ENCODE measurements around the gene TP53I11. TPM values are rescaled to one million over a fixed set of nuclear protein-coding genes. Genes with fewer than 3 reads are reported as not detected.
A peak's percentile ranks its signal among the peaks of the same experiment; 100 is the strongest.

TP53I11 gene
- total RNA-seq, 1 experiment from 2014 or later, result 11.1 TPM

DNA sequence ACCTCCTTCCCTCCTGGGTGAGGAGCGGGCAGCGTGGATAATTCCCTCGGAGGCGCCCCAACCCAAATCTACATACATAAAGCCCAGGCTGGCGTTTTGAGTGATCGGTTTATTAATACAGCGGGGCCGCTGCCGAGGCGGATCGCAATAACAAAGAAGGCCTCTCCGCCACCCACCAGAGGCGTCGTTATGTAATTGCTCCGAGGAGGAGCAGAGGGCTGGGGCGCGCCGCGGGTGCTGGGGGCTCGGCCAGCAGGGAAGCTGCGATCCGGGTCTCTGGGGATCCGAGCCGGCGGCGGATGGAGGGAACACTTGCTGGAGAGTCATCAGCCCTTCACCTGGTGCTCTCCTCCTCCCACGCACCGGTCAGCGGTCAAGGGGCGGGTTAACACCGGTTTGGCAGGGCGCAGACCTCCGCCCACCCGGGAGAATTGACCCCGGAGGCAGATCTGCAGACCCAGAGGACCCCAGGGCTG, 6.4 kb upstream of the TP53I11 start:
- DNase-seq (ENCODE audit: low read depth), result no peak

DNA sequence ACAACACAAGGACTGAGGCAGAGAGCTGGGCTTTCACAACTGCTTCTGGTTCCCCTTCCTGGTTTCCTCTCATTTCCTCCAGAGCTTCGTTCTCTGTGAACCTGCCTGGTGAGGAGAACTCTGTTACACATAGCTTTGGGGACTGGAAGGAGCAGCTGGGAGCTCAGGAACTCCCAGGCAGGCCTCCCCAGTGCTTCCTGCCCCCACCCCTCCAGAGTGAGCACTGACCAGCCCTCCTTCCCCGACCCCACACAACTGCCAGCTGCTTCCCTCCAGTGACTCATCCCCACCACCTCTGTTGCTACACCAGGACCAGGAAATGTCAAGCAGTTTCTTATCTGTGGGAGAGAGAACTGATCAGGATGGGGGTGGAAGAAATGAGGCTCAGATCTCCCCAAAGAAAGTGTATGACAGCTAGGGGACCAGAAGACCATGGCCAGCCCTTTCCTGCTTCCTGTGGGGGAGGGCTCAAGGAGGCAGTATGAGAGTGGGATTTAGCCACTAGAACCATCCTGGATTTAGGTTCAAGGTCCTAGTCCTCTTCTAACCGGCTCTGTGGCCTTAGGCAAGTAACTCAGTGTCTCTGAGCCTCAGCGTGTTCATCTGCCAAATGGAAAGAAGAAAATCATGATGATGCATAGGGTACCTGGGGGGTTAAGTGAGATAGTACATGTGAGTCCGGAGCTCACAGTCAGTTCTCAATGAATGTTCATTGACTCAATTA, 4.5 kb upstream of the TP53I11 start:
- DNase-seq (ENCODE audit: low read depth), result peak; percentile 85

DNA sequence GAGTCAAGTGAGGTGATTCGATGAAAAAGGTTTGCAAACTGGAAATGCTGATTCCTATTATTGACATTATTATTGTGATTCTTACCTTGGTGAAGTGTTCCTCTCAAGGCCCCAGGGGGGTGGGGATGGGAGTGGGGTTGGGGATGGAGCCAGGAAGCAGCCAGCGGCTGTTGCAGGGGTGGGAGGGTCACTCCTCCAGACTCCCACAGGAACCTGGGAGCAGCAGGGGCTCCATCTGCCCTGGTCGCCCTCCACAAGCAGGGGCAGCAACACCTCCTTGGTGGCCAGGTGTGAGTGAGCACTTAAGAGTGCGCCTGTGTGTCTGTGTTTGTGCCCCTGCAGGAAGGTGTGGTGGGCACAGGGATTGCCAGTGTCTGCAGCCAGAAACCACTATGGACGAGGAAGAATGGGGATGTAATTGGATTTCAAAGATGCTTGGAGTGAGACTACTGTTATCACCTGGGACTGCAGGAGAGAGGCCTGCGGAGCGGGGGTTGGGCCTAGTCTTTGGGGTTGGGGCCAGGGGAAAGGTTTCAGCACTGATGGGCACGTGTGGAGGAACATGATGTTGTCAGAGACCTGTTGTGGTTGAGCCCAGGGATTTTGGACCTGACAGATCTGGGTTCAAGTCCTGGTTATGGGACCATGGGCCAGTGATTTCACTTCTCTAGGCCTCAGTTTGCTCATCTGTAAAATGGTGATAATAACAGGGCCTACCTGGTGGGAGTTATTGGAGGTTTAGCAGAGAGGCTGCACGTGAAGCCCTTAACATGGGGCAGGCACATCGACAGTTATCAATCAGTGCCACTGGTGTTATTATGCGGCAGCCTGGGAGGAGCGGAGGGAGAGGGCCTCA, 3.6 kb upstream of the TP53I11 start:
- DNase-seq (ENCODE audit: low read depth), result no peak

DNA sequence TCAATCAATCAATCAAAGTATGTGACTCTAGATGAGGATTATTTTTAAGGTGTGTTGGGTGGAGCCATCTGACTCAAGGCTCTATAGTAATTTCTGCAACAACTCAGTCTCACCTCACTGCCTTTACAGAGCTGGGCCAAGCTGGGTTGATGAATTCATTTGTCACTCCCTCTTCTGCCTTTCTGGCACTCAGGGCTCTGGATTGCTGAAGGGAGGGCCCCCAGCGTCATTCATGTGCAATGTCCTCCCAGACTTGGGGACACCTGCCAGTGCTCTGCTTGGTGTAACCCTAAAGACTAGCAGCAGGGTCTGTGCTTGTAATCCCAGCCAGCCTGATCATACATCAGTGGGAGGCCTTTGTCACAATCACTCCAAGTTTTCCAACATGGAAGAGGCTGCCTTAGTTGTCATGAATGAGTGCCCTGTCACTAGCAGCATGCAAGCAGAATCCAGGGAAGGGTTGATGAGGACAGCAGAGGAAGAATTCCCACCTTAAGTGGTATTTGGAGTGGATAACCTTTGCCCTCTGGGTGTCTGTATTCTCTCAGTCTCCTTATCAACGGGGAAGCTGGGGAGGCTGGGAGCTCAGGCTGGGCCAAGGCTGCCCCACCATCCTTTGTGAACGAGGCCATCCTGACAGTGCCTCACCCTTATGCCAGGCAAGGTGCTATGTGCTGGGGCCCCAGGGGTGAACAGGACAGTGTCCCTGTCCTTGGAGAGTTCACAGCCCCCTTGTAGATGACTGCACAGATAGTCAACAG, 2.0 kb upstream of the TP53I11 start:
- DNase-seq (ENCODE audit: low read depth), result no peak

DNA sequence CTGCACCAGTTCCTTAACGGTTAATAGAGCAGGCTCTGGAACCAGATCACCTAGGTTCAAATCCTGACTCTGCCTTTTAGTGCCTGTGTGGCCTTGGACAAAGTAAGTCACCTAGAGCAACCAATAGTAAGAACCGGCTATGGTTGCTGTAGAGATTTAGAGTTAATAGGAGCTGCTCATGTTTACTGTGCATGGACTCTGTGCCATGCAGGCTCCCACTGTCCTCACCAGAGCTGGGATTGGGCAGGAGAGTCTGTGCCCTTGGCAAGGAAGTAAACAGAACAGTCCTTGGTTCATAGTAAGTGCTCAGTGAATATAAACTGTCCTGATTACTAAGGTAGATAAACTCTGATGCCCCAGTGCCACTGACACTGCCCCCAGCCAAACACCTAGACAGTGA, 1.4 kb upstream of the TP53I11 start:
- DNase-seq (ENCODE audit: low read depth), result no peak

DNA sequence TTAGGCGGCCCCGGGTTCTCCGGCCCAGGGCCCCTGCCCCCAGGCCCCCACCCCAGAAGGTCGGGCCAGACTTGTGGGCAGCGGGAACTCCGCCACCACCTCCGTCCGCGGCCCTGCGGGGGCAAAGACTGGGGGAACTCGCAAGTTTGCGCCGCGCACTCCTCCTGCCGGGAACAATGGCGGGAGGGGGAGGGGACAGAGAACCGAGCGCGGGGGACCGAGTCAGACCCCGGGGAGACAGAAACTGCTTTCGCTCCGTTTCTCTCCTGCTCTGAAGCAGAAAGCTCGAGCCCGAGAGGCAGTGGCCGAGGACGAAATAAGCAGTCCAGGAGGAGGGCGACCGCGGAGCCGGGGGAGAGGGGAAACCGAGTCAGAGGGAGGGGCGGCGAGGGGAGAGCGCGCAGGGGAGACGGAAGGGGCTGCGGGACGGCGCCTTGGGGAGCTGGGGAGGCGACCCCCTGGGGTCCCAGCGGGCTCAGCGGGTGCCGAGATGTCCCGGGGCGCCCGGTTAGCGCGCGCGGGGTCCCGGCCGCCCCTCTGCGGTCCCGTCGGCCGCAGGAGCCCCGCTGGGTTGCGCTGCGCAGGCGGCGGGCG, 555 bp downstream of the TP53I11 start:
- DNase-seq (ENCODE audit: low read depth), result no peak

DNA sequence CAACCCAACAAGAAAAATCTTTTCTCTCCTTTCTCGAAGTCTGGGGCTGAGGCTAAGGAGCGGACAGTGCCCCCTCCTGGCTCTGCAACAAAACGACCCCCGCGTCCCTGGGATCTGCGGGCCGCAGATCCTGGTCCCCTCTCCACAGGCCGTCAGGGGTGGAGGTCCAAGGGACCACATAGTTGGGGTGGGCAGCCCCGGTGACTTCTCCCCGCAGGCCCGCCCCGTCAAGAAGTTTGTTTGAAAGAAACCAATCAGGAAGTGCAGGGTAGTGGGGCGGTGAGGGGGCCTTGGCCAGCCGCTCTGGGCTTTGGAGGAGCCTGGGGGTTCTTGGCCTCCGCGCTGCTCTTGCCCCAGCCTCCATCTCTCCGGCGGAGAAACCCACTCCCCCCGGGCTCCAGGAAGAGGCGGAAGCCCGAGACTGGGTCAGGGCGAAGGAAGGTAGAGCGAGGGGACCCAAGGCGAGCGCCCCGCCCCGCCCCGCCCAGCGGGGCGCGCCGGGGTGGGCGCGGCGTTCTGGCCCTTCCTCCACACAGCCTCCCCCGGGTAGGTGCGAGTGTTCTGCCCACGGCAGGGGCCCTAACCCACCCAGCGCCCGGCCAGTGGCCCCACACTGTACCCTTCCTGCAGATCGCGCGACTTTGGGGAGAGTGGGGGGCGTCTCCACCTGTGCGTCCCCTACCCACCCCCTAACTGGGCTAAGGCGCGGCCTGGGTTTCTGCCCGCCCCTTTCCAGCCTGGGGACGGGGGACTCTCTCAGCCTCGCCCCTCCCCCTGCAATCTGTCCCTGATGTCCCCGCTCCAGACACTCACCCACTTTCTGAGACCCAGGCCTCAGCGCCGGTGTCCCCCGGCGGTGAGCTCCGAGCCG, 1.3 kb downstream of the TP53I11 start:
- DNase-seq (ENCODE audit: low read depth), result no peak

DNA sequence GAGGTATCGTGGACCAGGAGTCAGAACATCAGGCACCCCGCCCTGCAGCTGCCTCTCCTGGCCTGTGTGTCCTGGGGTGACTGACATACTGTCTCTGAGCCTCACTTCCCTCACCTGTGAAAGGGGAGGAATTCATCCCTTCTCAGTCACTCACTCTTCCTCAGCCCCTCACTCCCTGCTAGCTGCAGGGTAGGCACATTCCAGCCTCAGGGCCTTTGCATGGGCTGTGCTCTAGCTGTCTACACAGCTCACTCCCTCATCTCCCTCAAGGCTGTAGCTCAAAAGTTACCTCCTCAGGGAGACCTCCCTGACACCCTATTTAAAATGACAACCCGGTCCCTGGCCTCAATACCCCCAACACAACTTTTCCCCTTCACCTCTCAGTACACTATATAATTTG, 2.5 kb downstream of the TP53I11 start:
- no peak for DNase-seq (ENCODE audit: low read depth)

DNA sequence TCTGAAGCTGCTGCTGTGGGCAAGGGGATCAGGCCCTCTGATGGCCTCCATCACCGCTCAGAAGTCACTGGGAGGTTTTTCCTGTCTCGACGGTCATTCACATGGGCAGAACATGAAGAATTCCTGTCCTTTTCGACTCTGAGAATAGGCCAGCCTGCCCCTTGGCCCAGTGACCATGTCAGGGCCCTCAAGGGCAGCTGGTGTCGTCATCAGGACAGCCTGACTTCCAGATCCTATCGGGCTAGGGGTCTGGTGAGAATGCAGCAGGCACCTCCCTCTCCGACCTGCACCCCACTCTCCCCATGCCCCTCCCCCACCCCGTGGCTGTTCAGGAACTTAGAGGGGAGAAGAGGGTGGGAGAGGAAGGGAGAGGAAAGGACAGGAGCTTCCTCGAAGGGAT, 3.6 kb downstream of the TP53I11 start:
- DNase-seq (ENCODE audit: low read depth), result no peak

DNA sequence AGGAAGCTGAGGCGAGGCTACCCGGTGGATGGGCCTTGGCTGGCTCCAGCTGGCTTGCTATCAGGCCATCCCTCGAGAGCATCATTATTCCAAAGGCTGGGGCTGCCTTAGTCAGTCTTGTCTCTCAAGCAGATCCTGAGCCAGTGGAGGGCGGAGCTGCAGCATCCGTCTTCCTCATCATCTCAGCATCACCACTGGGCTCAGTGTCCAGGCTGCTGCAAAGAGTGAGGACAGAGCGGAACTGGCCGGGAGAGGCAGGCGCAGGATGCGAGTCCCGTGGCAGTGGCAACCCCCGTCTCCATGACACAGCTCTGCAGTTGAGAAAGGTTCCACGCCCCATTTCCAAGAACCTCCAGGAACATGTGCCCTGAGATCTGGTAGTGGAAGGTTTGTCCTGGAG, 4.4 kb downstream of the TP53I11 start:
- no peak for DNase-seq (ENCODE audit: low read depth)

DNA sequence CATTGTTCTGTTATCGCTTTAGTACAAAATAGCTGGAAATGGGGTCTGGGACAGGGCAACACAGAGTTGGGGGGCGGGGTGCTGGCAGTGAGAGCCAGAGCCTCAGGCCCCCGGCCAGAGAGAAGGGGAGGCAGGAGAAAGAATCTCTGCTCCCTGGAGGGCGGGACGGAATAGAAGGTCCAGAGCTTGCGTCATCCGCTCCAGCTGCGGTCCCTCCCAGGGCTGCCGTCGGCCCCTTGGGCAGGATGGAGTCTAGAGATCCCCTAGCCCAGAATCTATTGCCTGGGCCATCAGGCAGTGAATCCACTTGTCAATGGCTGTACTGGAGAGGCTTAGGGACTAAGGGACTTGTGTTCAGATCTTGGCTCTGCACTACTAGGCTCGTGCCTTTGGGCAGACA, 5.0 kb downstream of the TP53I11 start:
- no peak for DNase-seq (ENCODE audit: low read depth)

DNA sequence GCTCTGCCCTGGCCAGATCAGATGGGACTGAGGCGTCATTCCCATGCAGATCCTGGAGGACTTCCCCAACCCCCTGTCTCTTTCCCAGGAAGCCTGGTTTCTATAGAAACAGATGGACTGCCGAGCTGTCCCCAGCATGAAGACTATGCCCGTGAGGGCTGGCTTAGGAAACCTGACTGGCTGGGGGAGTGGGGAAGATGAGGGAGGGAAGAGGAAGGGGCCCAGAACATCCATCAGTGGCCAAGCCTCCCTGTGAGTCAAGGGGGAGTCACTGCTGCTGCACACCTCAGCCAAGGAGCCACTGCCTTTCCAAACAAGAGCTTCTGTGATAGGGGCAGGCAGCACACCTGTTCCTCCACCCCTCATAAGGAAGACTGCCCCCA, 5.8 kb downstream of the TP53I11 start:
- DNase-seq (ENCODE audit: low read depth), result no peak

DNA sequence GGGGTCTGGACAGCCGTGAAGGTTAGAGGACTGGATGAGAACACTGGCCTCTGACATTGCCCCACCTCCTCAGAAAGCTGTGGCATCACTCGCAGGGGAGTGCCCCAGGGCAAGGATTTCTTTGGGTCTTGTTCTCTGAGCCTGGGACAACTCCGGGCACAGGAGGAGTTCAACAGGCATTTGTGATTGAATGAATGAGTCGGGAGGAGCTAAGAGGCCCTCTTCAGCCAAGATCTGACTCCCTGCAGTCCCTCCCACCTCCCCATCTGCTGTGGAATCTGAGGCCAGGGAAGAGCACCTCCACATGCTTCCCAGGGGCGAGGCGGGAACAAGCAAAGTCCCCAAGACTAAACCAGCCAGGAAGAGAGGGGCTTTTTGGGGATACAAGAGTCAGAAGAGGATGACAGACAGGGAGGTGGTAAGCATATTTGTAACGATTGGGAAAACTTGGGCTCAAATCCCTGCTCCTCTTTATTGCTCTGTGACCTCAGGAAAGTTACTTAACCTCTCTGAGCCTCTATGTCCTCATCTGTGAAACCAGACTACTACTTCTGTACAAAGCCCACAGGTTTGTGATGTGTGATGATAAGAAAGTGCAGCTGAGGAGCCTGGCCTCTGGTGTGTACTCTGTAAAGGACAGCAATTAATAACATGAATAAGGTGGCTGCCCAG, 6.4 kb downstream of the TP53I11 start:
- no peak for DNase-seq (ENCODE audit: low read depth)

DNA sequence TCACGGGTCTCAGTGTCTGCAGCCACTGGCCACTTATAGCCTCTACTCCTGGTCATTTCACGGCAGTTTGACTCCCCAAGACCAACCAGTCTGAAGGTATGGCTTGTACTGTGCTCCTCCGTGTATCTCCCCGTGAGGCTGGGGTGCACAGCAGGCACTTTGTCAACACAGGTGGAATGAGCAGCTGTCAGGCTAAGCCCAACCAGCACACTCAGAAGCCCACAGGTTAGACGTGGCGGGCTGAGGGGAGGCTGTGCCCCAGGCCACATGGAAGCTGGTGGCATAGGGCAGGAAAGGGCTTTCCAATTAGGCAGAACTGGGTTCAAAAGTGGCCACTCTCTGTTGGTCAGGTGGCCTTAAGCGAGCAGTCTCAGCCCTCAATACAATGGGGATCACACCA, 7.0 kb downstream of the TP53I11 start:
- DNase-seq (ENCODE audit: low read depth), result no peak

DNA sequence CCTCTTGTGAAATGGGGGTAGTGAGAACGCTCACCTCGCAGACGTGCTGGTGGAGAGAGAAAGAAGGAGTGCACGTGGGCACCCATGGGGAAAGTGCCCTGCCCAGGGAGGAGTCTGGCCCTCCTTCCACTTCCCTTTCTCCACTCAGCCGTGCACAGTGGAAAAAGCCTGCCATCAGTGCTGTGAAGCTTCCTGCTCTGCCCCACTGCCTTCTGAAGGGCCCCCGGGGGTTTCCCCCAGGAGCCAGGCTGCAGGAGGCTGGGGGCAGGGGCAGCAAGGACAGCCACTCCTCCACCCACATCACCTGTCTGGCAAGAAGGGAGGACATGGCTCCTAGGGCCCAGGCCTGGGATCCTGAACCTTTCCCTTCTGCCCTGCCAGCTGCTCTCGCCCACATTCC, 7.6 kb downstream of the TP53I11 start:
- no peak for DNase-seq (ENCODE audit: low read depth)

DNA sequence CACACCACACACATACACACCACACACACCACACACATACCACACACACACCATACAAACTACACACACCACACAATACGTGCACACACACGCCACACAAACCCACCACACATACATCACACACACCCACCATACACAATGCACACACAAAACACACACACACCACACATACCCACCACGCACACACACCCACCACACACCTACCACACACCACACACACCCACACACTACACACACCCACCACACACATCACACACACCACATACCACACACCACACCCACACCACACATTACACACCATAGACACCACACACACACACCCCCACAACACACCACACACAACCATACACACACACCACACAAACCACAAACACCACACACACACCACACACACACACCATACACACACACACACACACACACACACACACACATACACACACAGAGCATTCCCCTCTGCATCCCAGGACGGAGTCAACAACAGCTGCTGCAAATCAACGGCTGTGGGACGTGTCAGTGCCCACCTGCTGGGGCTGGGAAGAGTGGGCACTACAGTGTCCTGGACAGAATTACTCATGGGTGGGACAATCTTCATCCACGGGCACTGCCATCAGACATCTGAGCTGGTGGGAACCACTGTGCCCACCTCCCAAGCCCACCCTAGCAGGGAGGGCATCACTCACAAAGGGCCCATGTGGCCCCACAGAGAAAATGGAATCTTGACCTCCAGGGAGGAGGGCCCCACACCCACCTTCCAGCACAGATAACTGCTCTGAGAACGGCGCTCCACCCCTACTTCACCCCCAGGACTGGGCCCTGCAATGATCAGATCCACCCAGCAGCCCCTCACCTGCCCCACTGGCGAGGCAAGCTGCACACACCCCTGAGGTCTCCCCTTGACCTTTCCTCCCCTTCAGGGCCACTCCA, 8.4 kb downstream of the TP53I11 start:
- no peak for DNase-seq (ENCODE audit: low read depth)

DNA sequence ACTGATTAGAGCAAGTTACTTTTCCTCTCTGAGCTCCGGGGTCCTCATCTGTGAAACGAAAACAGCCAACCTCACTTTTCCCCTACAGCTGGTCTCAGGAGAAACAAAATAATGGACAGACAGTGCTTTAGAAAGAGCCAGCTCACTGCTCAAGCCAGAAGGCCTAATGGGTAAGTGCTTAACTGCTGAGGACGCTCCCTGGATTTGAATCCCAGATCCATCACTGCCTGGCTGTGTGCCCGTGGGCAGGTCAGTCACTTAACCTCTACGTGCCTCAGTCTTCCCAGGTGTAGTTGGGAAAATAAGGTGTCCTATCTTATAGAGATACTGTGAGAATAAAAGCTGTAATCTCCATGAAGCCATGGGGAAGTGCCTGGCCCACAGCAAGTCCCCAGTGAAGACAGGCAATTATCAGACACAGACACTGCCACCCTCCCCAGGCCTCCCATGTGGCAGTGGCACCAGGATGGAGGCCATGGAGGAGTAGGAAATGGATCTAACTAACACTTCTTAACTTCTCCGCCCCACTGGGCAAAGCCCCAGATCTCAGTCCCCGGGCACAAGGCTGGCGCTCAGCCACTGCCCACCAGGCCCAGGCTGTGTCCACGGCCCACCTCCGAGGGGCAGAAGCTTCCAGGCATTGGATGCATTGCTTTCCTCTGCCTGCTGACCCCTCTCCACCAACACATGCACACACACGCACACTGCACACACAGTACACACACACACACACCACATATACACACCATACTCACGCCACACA, 9.2 kb downstream of the TP53I11 start:
- no peak for DNase-seq (ENCODE audit: low read depth)

DNA sequence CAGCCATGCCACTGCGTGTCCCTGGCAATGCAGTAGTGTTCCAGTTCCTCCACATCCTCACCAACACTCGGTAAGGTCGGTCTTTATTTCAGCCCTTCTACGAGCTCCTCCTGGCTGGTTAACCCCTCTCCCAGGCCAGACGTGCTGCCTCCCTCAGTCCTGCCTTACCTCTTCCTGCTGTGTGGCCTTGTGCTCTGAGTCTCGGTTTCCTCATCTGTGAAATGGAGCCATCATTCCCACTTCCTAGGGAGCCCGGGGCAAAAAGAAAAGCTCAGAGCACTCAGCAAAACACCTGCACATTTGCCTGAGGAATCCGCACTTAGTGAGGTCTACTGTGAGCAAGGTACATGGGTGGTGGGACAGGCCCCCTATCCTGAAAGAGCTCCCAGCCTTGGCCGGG, 9.8 kb downstream of the TP53I11 start:
- no peak for DNase-seq (ENCODE audit: low read depth)

DNA sequence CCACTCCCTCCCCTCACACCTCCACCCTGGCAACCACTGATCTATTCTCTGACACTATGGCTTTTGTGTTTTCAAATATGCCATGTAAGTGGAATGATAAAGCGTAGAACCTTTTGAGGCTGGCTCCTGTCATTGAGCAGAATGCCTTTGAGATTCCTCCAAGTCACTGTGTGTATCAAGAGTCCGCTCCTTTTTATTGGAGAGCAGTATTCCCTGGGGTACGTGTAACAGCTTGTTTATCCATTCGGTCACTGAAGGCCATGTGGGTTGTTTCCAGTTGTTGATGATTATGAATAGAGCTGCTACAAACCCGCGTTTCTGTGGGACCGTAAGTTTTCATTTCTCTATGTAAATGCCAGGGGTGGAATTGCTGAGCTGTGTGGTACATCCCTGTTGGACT, 10.3 kb downstream of the TP53I11 start:
- DNase-seq (ENCODE audit: low read depth), result no peak
